SK-N-SH (cell line): ENCODE data around the gene GLUL.

Source experiments
- CTCF ChIP-seq: fragments of 200-600 bp; sonication (generic); IDR thresholded peaks from 2 replicates; pipeline ENCODE4 v1.6.1; 2017; ENCODE audit warnings: antibody characterized with exemption, mild to moderate bottlenecking, moderate library complexity
- EP300 ChIP-seq, 2 experiments: IDR thresholded peaks; 2 replicates each; pipeline versions ENCODE4 v1.4.0 to v1.6.1; 2012; ENCODE audit warnings: borderline replicate concordance in 1 of 2, low read depth in 1 of 2, low read length in 1 of 2
- FOXM1 ChIP-seq: IDR thresholded peaks from 2 replicates; pipeline ENCODE4 v1.4.0; 2012; ENCODE audit warnings: low read depth, mild to moderate bottlenecking
- PBX3 ChIP-seq: IDR thresholded peaks from 2 replicates; pipeline ENCODE4; 2012
- POLR2AphosphoS5 ChIP-seq: IDR thresholded peaks from 2 replicates; pipeline ENCODE4 v1.6.1; 2012; ENCODE audit warnings: low read depth, low read length
- REST ChIP-seq: IDR thresholded peaks from 2 replicates; pipeline ENCODE4 v1.6.1; 2012; ENCODE audit warnings: mild to moderate bottlenecking, low read depth, low read length, moderate library complexity
- SIN3A ChIP-seq: IDR thresholded peaks from 2 replicates; pipeline ENCODE4 v1.6.1; 2012; ENCODE audit warnings: low read depth, mild to moderate bottlenecking, low read length, moderate library complexity, borderline replicate concordance
- SMC3 ChIP-seq: IDR thresholded peaks from 2 replicates; pipeline ENCODE4 v1.6.1; 2012; ENCODE audit warnings: low read depth, low read length, improper control_type of control experiment
- TAF1 ChIP-seq: IDR thresholded peaks from 2 replicates; pipeline ENCODE4 v1.6.1; 2012; ENCODE audit warnings: low read depth, mild to moderate bottlenecking, low read length, moderate library complexity, borderline replicate concordance
- YY1 ChIP-seq: IDR thresholded peaks from 2 replicates; pipeline ENCODE4 v1.4.0; 2012; ENCODE audit warnings: low read depth, mild to moderate bottlenecking
- TF ChIP-seq, protein P1 (sequence below): IDR thresholded peaks from 2 replicates; pipeline ENCODE4 v1.4.0; 2012; ENCODE audit warnings: low read depth, borderline replicate concordance
- TF ChIP-seq, protein P2 (sequence below): IDR thresholded peaks from 2 replicates; pipeline ENCODE4 v1.4.0; 2012; ENCODE audit warnings: low read depth

- no peak for TF ChIP-seq POLR2AphosphoS5
- TF ChIP-seq REST = no peak
- TF ChIP-seq CTCF = no peak
- TF ChIP-seq YY1 = no peak
- no peak for TF ChIP-seq EP300 (IDR thresholded peaks at IDR 0.05; ENCODE audit: borderline replicate concordance in 1 of 2, low read depth in 1 of 2, low read length in 1 of 2)
- no peak for TF ChIP-seq SMC3
- TF ChIP-seq PBX3 = no peak
- TF ChIP-seq, protein P1, sequence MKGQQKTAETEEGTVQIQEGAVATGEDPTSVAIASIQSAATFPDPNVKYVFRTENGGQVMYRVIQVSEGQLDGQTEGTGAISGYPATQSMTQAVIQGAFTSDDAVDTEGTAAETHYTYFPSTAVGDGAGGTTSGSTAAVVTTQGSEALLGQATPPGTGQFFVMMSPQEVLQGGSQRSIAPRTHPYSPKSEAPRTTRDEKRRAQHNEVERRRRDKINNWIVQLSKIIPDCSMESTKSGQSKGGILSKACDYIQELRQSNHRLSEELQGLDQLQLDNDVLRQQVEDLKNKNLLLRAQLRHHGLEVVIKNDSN = no peak
- no peak for TF ChIP-seq FOXM1
- no peak for TF ChIP-seq SIN3A
- TF ChIP-seq, protein P2, sequence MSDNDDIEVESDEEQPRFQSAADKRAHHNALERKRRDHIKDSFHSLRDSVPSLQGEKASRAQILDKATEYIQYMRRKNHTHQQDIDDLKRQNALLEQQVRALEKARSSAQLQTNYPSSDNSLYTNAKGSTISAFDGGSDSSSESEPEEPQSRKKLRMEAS = no peak
- TF ChIP-seq TAF1 = no peak
Observed at GRCh38 chr1:182386980-182387379, 4.6 kb downstream of the GLUL start.
